Body of pancreas (tissue), 4 donors: ENCODE results near the gene EMID1.

Source experiments
- POLR2A ChIP-seq, 3 donors: fragments of 450-650 bp; IDR thresholded peaks; one replicate each; pipeline ENCODE4 v1.6.1; 2016; ENCODE audit warnings: antibody characterized with exemption in 3 of 3, mild to moderate bottlenecking in 2 of 3
- TF ChIP-seq, protein P1 (sequence below), 7 experiments: fragments of 450-650 bp in 4 of 7; fragments of 200-600 bp in 3 of 7; sonication (generic) in 3 of 7; IDR thresholded peaks; one replicate each; pipeline ENCODE4 v1.5.1; 2016 to 2019; ENCODE audit warnings: antibody characterized with exemption in 7 of 7

DNA sequence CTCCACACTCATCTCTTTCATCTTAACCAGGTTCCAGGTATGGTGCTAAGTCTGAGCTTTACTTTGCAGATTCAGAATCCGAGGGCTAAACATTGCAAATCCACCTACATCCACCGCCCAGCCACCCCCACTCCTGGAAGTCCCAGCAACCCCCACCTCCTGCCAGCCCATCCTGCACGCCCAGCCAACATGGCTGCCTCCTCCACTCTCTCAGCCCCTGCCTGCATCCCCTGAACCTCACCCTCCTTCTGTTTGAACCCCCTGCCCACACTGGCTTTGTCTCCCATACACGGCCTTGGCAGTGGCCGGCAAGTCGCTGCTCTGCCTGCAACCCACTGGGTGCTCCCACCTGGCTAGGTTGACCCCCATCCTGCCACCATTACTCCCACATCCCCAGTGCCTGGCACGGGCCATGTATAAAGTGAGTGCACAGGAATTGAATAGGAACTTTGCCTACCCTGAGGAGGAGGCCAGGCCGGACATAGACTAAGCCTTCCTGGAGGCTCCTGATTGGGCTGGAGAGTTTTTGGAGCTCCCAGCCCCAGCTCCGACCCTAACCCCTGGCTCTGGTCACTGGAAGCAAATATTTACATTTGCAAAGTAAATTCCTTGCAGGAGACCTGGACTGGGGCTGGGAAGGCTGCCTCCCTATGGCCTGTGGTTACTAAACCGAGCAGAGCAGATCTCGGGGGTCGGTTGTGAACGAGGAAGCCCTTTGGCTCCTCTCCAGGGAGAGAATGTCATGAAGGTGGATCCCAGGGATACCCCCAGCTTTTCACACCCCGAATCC is 14.4 kb downstream of the EMID1 start:
- TF ChIP-seq, protein P1, sequence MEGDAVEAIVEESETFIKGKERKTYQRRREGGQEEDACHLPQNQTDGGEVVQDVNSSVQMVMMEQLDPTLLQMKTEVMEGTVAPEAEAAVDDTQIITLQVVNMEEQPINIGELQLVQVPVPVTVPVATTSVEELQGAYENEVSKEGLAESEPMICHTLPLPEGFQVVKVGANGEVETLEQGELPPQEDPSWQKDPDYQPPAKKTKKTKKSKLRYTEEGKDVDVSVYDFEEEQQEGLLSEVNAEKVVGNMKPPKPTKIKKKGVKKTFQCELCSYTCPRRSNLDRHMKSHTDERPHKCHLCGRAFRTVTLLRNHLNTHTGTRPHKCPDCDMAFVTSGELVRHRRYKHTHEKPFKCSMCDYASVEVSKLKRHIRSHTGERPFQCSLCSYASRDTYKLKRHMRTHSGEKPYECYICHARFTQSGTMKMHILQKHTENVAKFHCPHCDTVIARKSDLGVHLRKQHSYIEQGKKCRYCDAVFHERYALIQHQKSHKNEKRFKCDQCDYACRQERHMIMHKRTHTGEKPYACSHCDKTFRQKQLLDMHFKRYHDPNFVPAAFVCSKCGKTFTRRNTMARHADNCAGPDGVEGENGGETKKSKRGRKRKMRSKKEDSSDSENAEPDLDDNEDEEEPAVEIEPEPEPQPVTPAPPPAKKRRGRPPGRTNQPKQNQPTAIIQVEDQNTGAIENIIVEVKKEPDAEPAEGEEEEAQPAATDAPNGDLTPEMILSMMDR (IDR thresholded peaks at IDR 0.05) = no peak
- TF ChIP-seq POLR2A (IDR thresholded peaks at IDR 0.05) = no peak
